Epithelial cell of proximal tubule (primary cell): Measurements from ENCODE around the gene C17orf107. TPM values are rescaled to one million over a fixed set of nuclear protein-coding genes. Genes with fewer than 3 reads are reported as not detected.

Experiments
- DNase-seq: peaks from one replicate; pipeline ENCODE4 v3.0.0-alpha.2; 2011; ENCODE audit warnings: low read depth
- H3K4me3 ChIP-seq: 2 replicates; pipeline ENCODE4 v1.5.1; 2011; ENCODE audit warnings: low read depth, mild to moderate bottlenecking, low read length
- CTCF ChIP-seq: conservative IDR thresholded peaks from 2 replicates; pipeline ENCODE4 v1.5.1; 2012; ENCODE audit warnings: low read depth, mild to moderate bottlenecking, low read length
- total RNA-seq: library from RNA; depleted of rRNA; stranded (reverse); fragments of >200 nt; gene quantifications from 2 replicates; pipeline ENCODE4 v1.2.3, GENCODE V29; 2015

C17orf107 gene
- total RNA-seq, 1 donor from 2014 or later: 1.3 TPM

GRCh38 chr17:4891411-4892410, 7.6 kb upstream of the C17orf107 start:
- no peak overlapping the region for H3K4me3 ChIP-seq
- TF ChIP-seq CTCF: no peak
- no peak for DNase-seq

GRCh38 chr17:4892499-4893221, 6.7 kb upstream of the C17orf107 start:
- no peak for DNase-seq
- TF ChIP-seq CTCF: no peak
- H3K4me3 ChIP-seq: no peak overlapping the region

GRCh38 chr17:4893272-4893671, 6.1 kb upstream of the C17orf107 start:
- H3K4me3 ChIP-seq: no peak overlapping the region
- no peak for TF ChIP-seq CTCF
- no peak for DNase-seq

GRCh38 chr17:4893721-4894560, 5.4 kb upstream of the C17orf107 start:
- no peak overlapping the region for H3K4me3 ChIP-seq
- DNase-seq: no peak
- no peak for TF ChIP-seq CTCF

GRCh38 chr17:4895121-4895520, 4.2 kb upstream of the C17orf107 start:
- H3K4me3 ChIP-seq: no peak overlapping the region
- TF ChIP-seq CTCF: no peak
- DNase-seq: no peak

- DNase-seq: no peak
- H3K4me3 ChIP-seq: no peak overlapping the region
- TF ChIP-seq CTCF: no peak
These were observed 3.5 kb upstream of the C17orf107 start for GRCh38 chr17:4895657-4896331.
